Smooth muscle cell of trachea (primary cell): Measurements from ENCODE around the gene RAX. TPM values are rescaled to one million over a fixed set of nuclear protein-coding genes. Genes with fewer than 3 reads are reported as not detected.

ENCODE experiments used
- total RNA-seq: library from RNA; depleted of rRNA; stranded (reverse); fragments of >200 nt; gene quantifications from 2 replicates; pipeline ENCODE4 v1.2.1, GENCODE V29; 2014

RAX gene
- not detected in 2 replicates for total RNA-seq

DNA sequence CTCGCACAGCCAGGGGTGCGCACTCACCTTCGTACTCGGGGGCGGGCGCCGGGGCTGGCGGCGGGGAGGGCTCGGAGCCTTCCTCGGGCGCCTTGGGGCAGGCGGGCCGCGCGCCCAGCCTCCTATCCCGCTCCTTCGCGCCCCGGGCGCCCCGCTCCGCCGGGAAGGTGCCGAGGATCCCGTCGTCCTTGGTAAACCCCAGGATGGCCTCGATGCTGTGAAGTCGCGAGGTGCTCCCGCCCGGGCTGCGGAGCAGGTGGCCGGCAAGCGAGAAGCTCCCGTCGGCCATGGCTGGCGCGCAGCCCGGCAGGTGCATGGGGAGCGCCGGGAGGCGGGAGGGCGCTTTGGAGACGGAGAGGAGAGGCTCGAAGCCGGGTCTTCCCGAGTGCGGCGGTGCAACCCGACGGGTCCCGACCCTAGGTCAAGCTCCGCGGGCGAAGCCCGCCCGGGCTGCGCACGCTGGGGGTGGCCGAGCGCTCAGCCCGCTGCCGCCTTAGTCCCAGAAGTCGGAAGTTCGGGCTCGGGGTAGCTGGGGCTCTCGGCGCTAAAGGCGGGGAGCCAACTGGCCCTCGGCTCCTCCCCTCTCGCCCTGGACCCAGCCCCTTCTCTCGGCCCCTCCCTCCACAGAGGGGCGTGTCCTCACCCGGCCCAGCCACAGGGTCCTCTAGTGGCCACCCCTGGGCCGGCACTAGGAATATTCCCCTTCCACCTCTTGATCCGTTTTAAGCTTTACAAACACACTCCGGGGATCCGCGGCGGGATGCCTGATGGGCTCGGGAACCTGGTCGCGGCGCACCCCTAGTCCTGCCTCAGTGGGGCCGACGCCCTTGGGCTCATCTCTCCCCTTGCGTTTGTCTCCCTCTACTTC lies at the start of gene RAX:
Gene RAX (minus strand): TSS at position 564 of the 868 bp plus-strand sequence. CDS start 248 bp downstream, at position 316.

DNA sequence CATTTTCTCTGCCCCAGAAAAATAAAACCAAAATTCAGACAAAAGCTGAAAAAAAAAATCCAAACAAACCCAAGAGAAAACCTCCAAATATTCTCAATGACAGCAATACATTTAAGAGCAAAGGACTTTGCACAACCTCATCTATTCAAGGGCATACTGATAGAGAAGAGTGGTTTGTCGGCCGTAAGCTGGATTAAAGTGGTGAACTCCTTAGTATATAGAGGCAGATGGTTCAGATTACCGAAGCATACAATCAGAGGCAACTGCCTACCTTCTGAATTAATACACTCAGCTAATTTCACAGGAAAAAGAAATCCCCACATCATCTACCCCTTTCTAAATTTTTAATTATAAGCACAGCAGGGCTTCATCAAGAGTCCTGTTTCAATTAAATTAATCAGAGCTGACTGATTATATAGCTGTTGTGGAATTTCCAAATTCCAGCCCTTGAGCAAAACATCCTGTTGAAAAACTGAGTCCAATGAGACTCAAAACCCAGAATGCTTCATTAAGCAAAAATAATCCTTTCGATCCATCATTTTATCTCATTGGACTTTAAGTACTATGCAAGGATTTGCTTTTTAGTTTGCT lies 45.3 kb upstream of the RAX start, which contains the start of gene CPLX4:
Gene CPLX4 (minus strand): TSS at position 190 of the 591 bp plus-strand sequence. CDS start 187 bp downstream, at position 3.

DNA sequence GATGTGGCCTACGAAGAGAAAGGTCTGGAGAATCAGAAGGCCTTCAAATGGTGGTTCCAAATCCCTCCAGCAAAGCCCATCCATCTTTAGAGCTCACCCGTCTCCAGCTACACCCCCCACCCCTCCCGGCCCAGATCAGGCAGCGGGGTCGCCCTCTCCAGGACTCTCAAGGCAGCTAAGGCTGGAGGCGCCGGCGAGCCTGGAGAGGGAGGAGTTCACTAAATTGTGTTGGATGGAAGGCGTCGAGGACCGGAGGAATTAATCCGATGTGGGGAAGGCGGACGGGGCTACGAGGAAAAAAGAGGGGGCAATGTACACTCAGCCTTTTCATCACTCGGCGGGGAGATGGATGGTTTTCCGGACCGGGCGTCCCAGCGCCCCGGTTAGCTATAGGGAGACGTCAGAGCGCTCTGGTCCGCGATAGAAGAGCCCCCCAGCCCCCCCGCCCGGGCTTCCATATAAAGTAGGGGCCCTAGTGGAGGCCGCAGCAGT lies 53.5 kb downstream of the RAX start, which contains the start of gene GRP:
Gene GRP (plus strand): TSS at position 487 of the 492 bp plus-strand sequence. CDS start 108 bp downstream, outside the sequence.

Other genes with a start within 250 kb of the RAX start
- gene SEC11C, start 133.6 kb downstream of the RAX start, total RNA-seq, result 7.8 and 15.0 TPM in 2 replicates
- gene GRP, start 53.3 kb downstream of the RAX start, total RNA-seq, result not detected in 2 replicates
- not detected in 2 replicates for gene CPLX4, start 45.2 kb upstream of the RAX start, total RNA-seq
- 219 and 245 TPM in 2 replicates for gene LMAN1, start 85.8 kb upstream of the RAX start, total RNA-seq